MCF 10A (cell line): ENCODE measurements around the gene ENPP7. TPM values are rescaled to one million over a fixed set of nuclear protein-coding genes. Genes with fewer than 3 reads are reported as not detected.

ENCODE experiments used
- Bru-seq: library from RNA; stranded (reverse); fragments of 400-500 nt; gene quantifications from one replicate; lab custom pipeline; 2021; lab: Mats Ljungman, UMichigan
- BruChase-seq, 2 experiments: library from RNA; stranded (reverse); fragments of 400-500 nt; gene quantifications; one replicate each; lab custom pipeline; 2021; lab: Mats Ljungman, UMichigan
- BruUV-seq: library from RNA; stranded (reverse); fragments of 400-500 nt; replicated peaks from 2 replicates; lab custom pipeline; 2021; lab: Mats Ljungman, UMichigan
- CTCF ChIA-PET: fragments of 300-600 bp; sonication (Branson Sonifier 250); formaldehyde crosslinking; extraction: SDS; loops from one replicate; lab custom pipeline; 2021; ENCODE audit warnings: antibody characterized with exemption, inconsistent platforms; lab: Yijun Ruan, JAX
- POLR2A ChIA-PET: fragments of 300-600, 350-650 bp; sonication (Branson Sonifier 250); formaldehyde crosslinking; extraction: SDS; loops from one replicate; lab custom pipeline; 2020; ENCODE audit warnings: antibody characterized with exemption, inconsistent platforms; lab: Yijun Ruan, JAX
- DNase-seq: peaks from one replicate; pipeline ENCODE4 v3.0.0-alpha.2; 2018; ENCODE audit not compliant: unreplicated experiment
- H3K27ac Mint-ChIP-seq: one replicate; pipeline ENCODE4 v1.8.0; 2022; ENCODE audit warnings: mild to moderate bottlenecking, low read depth, mixed read lengths; ENCODE audit not compliant: unreplicated experiment
- H3K27me3 Mint-ChIP-seq: one replicate; pipeline ENCODE4 v1.8.0; 2022; ENCODE audit warnings: mixed read lengths; ENCODE audit not compliant: insufficient read depth, unreplicated experiment
- H3K36me3 Mint-ChIP-seq: one replicate; pipeline ENCODE4 v1.8.0; 2022; ENCODE audit warnings: mild to moderate bottlenecking, moderate library complexity, mixed read lengths; ENCODE audit not compliant: insufficient read depth, unreplicated experiment
- H3K4me1 Mint-ChIP-seq: one replicate; pipeline ENCODE4 v1.8.0; 2022; ENCODE audit warnings: mixed read lengths; ENCODE audit not compliant: insufficient read depth, unreplicated experiment
- H3K4me3 Mint-ChIP-seq: one replicate; pipeline ENCODE4 v1.8.0; 2022; ENCODE audit warnings: mild to moderate bottlenecking, moderate library complexity, mixed read lengths; ENCODE audit not compliant: unreplicated experiment
- H3K9me3 Mint-ChIP-seq: one replicate; pipeline ENCODE4 v1.8.0; 2022; ENCODE audit warnings: mixed read lengths; ENCODE audit not compliant: unreplicated experiment
- intact Hi-C: fragments of 100-400 bp; cut with micrococcal nuclease; formaldehyde crosslinking; loops from 2 replicates; pipeline ENCODE4 v1.14.1; 2022
- long read RNA-seq: library from polyadenylated mRNA; stranded (forward); transcript quantifications from one replicate; pipeline ENCODE4 v2.0.0, GENCODE V29; 2022
- total RNA-seq: library from RNA; stranded (reverse); gene quantifications from 2 replicates; pipeline ENCODE4 v1.2.3, GENCODE V29; 2022
- TF ChIP-seq, protein P1 (sequence below): fragments of 200-600 bp; IDR thresholded peaks from one replicate; pipeline ENCODE4 v1.8.0; 2022; ENCODE audit warnings: antibody characterized with exemption, mild to moderate bottlenecking; ENCODE audit not compliant: unreplicated experiment

The ENPP7 gene, protein sequence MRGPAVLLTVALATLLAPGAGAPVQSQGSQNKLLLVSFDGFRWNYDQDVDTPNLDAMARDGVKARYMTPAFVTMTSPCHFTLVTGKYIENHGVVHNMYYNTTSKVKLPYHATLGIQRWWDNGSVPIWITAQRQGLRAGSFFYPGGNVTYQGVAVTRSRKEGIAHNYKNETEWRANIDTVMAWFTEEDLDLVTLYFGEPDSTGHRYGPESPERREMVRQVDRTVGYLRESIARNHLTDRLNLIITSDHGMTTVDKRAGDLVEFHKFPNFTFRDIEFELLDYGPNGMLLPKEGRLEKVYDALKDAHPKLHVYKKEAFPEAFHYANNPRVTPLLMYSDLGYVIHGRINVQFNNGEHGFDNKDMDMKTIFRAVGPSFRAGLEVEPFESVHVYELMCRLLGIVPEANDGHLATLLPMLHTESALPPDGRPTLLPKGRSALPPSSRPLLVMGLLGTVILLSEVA
- total RNA-seq = not detected in 2 replicates
- not detected for Bru-seq, nascent RNA
- not detected for BruChase-seq, experiment 1, labeled RNA remaining after a 6-hour chase
- BruChase-seq, experiment 2, labeled RNA remaining after a 2-hour chase = not detected
- long read RNA-seq = 0 reads

DNA sequence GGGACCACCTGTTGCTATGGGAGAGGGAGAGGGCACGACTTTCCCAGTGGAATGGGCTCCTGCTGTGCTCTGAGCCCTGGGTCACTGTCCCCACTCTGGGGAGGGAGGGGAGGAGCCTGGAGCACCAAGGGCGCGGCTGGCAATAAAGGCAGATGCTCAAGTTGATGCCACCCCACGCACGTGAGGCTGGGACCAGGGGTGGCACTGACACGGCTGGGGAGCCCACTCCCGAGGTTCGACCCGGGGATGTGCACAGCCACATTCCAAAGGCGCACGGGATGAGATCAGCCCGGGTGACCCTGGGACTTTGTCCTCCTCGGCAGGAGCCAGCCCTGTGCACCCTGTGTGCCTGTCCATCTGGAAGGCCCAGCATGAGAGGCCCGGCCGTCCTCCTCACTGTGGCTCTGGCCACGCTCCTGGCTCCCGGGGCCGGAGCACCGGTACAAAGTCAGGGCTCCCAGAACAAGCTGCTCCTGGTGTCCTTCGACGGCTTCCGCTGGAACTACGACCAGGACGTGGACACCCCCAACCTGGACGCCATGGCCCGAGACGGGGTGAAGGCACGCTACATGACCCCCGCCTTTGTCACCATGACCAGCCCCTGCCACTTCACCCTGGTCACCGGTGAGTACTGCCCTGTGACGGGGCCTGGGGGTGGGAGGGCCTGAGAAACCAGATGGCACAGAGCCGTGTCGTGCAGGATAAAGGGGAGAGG lies at the start of gene ENPP7:
Gene ENPP7, plus strand, starts transcription at position 175 of the 715 bp plus-strand sequence. Its CDS starts 197 bp downstream, at position 372.
- POLR2A ChIA-PET = no interaction called here
- no peaks in the 10 kb centered on the region for H3K36me3 Mint-ChIP-seq

DNA sequence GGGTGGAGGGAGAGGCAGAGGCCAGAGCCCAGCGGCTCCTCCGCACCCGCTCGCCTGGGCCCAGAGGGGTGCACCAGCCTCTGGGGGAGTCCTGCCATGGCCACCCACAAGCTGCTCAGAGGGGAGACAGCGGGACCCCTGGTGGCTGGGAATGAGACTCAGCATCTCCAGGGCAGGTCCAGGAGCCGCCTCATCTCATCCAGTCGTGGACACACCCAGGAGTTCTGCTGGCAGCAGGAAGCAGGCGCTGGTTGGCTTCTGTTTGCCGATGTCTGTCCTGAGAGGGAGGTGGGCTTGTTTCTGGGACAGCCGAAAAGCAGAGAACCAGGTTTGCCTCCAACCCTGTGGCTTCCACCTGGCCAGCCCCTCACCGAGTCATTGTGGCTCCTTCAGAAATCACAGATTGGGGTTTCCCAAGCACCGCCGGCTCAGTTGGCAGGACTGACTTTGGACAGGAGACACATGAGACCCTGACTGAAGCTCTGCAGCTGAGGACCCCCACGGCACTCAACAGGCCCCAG lies 49.6 kb upstream of the ENPP7 start:
- ChIA-PET CTCF (no interaction called here), POLR2A (no interaction called here)
- H3K27me3 Mint-ChIP-seq = peaks cover 83% of the 10 kb centered on the region
- BruUV-seq = no TSS peak
- no peak overlapping the region for H3K27ac Mint-ChIP-seq
- H3K4me3 Mint-ChIP-seq = no peak overlapping the region
- H3K36me3 Mint-ChIP-seq = peaks cover 5% of the 10 kb centered on the region
- TF ChIP-seq, protein P1, sequence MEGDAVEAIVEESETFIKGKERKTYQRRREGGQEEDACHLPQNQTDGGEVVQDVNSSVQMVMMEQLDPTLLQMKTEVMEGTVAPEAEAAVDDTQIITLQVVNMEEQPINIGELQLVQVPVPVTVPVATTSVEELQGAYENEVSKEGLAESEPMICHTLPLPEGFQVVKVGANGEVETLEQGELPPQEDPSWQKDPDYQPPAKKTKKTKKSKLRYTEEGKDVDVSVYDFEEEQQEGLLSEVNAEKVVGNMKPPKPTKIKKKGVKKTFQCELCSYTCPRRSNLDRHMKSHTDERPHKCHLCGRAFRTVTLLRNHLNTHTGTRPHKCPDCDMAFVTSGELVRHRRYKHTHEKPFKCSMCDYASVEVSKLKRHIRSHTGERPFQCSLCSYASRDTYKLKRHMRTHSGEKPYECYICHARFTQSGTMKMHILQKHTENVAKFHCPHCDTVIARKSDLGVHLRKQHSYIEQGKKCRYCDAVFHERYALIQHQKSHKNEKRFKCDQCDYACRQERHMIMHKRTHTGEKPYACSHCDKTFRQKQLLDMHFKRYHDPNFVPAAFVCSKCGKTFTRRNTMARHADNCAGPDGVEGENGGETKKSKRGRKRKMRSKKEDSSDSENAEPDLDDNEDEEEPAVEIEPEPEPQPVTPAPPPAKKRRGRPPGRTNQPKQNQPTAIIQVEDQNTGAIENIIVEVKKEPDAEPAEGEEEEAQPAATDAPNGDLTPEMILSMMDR = no peak
- no peaks in the 10 kb centered on the region for H3K4me1 Mint-ChIP-seq
- intact Hi-C loops = no loop called here
- no peaks in the 10 kb centered on the region for H3K9me3 Mint-ChIP-seq
- no peak for DNase-seq

More for the DNA sequence above, at the start of gene ENPP7:
- Mint-ChIP-seq H3K27ac (no peak within 1 kb of the TSS), H3K4me3 (no peak within 1 kb of the TSS), H3K27me3 (peaks cover 1% of the 10 kb centered on the region), H3K4me1 (peaks cover 8% of the 10 kb centered on the region), H3K9me3 (no peaks in the 10 kb centered on the region)
- TF ChIP-seq, protein P1 = no peak
- intact Hi-C loops = no loop called here
- no peak for DNase-seq
- no TSS peak for BruUV-seq
- CTCF ChIA-PET = interaction anchor here (0.6 kb wide), 1 partner anchor 13 kb away, joined by 3 read pairs; no protein-coding TSS in a partner anchor

DNA sequence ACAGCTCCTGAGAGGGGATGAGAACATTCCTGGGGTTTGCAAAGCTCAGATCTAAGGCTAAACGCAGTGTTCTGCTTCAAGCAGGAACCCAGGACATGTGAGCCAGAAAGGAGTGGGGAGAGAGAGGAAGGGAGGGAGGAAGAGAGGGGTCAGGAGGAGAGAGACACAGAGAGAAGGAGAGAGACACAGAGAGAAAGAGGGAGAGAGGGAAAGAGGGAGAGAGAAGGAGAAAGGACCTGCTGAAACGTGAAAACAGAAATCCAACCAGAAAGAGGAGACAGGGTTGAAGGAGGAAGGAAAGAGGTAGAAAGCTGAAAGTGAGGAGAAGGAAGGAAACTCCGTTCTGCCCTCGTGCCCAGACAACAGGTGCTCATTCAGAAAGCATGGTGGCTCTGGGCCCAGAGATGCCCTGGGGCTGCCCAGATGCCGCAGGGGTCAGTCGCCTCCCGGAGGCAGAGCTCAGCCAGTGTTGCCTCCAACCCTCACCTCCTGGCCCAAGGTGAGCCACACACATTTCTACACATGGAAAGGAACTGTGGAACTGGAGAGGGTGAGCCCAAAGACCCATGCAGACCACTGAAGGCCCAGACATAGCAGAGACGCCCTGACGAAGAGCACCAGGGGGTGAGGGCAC lies 49.0 kb upstream of the ENPP7 start:
- Mint-ChIP-seq H3K36me3 (peaks cover 4% of the 10 kb centered on the region), H3K27me3 (peaks cover 83% of the 10 kb centered on the region), H3K4me1 (no peaks in the 10 kb centered on the region), H3K4me3 (no peak overlapping the region), H3K27ac (no peak overlapping the region), H3K9me3 (no peaks in the 10 kb centered on the region)
- intact Hi-C loops = no loop called here
- TF ChIP-seq, protein P1 = no peak
- DNase-seq = no peak
- ChIA-PET POLR2A (no interaction called here), CTCF (no interaction called here)
- BruUV-seq = no TSS peak
